GM18507 (cell line): ENCODE measurements around the gene UBB.
A peak's percentile ranks its signal among the peaks of the same experiment; 100 is the strongest.

Experiments used
- DNase-seq: peaks from one replicate; pipeline ENCODE4 v3.0.0; 2011; ENCODE audit warnings: low read depth; ENCODE audit not compliant: insufficient read length; ENCODE audit errors: extremely low spot score
- FAIRE-seq: peaks from 2 replicates; lab custom pipeline; 2011; peaks lifted over from hg19 to GRCh38; lab: Jason Lieb, UNC

UBB gene

GRCh38 chr17:16380640-16381495 is at the start of gene UBB:
UBB (plus strand) TSS chr17:16381091; CDS start chr17:16381908, 817 bp downstream.
- peak; percentile 97 for FAIRE-seq
- peak; percentile 88 for DNase-seq

GRCh38 chr17:16338391-16338790 is 42.5 kb upstream of the UBB start:
- FAIRE-seq: no peak
- no peak for DNase-seq

- FAIRE-seq: no peak
- DNase-seq: no peak
Observed at GRCh38 chr17:16339402-16339801, 41.5 kb upstream of the UBB start.

GRCh38 chr17:16339959-16340358 is 40.9 kb upstream of the UBB start:
- FAIRE-seq: no peak

GRCh38 chr17:16342979-16343378 is 37.9 kb upstream of the UBB start:
- FAIRE-seq (no peak), DNase-seq (no peak)

More at GRCh38 chr17:16339959-16340358, 40.9 kb upstream of the UBB start:
- DNase-seq: no peak

- DNase-seq (no peak), FAIRE-seq (no peak)
Observed at GRCh38 chr17:16343569-16343968, 37.3 kb upstream of the UBB start.

- no peak for DNase-seq
Observed at GRCh38 chr17:16345565-16345964, 35.3 kb upstream of the UBB start.

GRCh38 chr17:16346721-16347271 is 34.1 kb upstream of the UBB start:
- DNase-seq: no peak
- FAIRE-seq: no peak

More at GRCh38 chr17:16345565-16345964, 35.3 kb upstream of the UBB start:
- no peak for FAIRE-seq

GRCh38 chr17:16348586-16348985 is 32.3 kb upstream of the UBB start:
- FAIRE-seq (no peak), DNase-seq (no peak)

- DNase-seq (no peak), FAIRE-seq (no peak)
Observed at GRCh38 chr17:16349431-16349830, 31.5 kb upstream of the UBB start.

- FAIRE-seq (no peak), DNase-seq (no peak)
Observed at GRCh38 chr17:16351831-16352230, 29.1 kb upstream of the UBB start.

GRCh38 chr17:16352303-16352666 is 28.6 kb upstream of the UBB start:
- FAIRE-seq (no peak), DNase-seq (no peak)

- DNase-seq (no peak), FAIRE-seq (no peak)
Observed at GRCh38 chr17:16352667-16353316, 28.1 kb upstream of the UBB start.

GRCh38 chr17:16353317-16354174 is 27.3 kb upstream of the UBB start, which contains the start of gene CENPV:
CENPV (minus strand) TSS chr17:16353469; CDS start chr17:16353436, 33 bp downstream.
- peak; percentile 66 for DNase-seq
- peak; percentile 65 for FAIRE-seq

GRCh38 chr17:16354585-16354984 is 26.3 kb upstream of the UBB start:
- FAIRE-seq (no peak), DNase-seq (no peak)

GRCh38 chr17:16358394-16358793 is 22.5 kb upstream of the UBB start:
- DNase-seq: no peak
- FAIRE-seq: no peak

GRCh38 chr17:16361874-16362273 is 19.0 kb upstream of the UBB start:
- DNase-seq (no peak), FAIRE-seq (no peak)

GRCh38 chr17:16363749-16364536 is 16.9 kb upstream of the UBB start:
- peak; percentile 87 for FAIRE-seq
- peak; percentile 52 for DNase-seq

GRCh38 chr17:16364625-16365024 is 16.3 kb upstream of the UBB start:
- FAIRE-seq (no peak), DNase-seq (no peak)
